Stimulated activated CD4-positive, alpha-beta T cell treated with anti-CD3 and anti-CD28 coated beads, TNF-alpha, amount 100 ng/mL, for 48 hours (primary cell): Measurements from ENCODE around the gene ERMARD.

ENCODE experiments used
- DNase-seq, 3 donors: peaks; one replicate each; pipeline ENCODE4 v3.0.0-alpha.2; 2020; ENCODE audit warnings: low read depth in 3 of 3

The ERMARD gene

DNA sequence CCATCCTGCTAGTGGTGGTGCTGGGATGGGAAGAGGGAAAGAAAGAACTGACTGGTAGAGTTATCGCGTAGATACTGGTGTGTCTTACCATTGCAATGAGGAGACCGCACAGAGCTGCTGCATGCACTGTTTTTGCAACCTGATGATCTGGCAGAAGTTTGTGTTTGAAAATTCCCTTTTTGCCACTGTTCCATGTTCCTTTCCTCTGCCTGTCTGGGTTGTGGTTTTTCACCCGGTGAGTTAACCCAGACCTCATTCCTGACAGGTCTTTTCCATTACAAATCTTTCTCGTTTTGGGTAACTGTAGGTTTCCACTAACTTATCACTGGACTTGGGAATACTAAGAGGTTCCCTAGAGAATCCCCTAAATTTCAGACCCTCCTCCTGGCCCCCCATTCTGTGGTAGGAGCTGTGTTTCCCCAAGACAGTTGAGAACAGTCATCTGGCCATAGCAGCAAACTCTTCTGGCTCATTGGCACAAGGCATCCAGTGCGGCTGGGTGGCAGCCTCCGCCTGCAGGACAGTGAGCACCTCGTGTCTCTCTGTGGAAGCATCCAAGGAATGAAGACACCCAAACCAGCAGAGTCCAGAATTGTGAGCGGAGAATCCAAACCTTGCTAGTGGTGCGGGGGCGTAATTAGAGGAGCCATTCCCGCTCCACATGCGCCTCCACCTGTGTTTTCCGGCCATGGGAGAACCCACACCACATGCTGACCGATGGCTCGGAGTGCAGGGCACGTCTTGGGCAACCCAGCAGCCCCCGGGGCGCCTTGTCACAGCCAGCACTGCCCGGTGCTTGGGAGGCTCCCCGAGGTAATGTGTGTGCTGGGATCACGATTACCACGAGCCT lies 32.8 kb downstream of the ERMARD start:
- no peak for DNase-seq

DNA sequence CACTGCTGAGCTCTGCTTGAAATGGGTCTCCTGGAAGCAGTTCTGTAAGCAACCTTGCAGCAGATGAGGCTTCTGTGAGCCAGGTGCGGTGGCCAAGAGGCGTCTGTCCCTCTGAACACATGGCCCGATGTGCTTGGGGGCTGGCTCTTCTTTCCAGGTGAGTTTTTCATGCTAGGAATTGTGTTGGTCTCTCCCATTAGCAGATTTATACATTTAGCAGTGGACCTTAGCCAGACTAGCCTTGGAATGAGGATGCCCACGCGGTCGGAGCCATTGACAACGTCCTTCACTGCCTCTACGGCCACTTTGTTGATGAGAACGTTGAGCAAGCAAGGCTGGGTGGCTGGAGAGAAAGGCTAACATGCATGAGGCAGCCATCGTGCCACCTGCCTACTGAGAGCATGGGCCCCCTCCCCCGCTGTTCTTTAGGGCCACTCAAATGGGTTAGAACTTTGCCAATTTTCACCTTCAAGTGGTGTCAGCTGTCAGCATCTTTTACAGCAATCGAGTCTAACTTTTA lies 33.5 kb downstream of the ERMARD start:
- DNase-seq = no peak

DNA sequence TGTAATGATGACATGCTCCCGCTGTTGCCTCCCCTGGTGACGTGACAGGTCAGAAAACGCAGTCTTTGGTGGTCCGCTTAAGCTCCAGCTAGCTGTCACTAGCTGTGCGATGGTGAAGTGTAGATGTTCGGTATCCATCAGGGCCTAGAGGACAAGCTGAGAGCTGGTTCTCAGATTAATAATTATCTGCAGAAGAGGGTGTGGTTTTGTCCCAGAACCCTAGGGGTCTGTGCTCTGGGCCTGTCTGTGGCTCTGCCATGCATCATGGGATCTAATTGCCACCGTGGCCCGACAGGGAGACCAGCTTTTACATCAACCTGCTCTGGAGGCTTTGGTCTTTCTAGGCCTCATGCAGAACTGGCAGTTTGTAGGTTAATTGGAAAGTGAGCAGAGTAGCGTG lies 34.1 kb downstream of the ERMARD start:
- DNase-seq = no peak

DNA sequence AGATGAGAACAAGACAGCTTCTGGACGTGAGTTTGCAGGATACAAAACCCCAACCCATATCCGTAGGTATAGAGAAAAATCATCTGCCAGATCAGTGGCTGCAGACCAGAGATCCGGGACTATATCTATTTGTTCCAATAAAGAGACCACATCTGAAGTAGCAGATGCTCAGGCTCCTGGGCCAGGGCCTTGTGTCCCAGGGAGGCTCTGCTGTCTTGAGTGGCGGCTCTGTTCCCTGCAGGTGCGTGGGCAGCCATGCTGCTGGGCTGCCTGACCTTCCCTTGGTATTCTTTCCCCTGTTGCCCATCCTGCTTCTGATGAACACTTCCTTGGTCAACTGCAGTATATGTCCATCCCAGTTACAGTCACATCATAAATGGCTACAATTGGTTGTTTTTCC lies 34.9 kb downstream of the ERMARD start:
- DNase-seq = no peak

DNA sequence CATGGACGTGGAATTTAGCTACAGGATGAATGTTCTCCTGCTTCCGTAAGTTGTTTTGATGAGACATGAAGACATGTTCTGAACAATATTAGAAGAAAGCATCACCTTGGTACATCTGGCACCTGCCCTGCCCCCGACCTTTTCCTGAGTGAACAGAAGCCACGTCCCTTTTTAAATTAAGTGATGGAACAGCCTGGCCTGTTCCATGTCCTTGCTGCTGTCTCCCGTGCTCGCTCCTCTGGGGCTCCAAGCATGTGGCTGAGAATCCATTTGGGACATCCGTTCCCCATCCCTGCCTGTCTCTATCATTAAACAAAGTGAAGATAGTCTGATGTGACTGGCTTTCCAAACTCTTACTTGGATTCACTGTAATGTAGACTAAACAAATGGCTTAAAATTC lies 36.4 kb downstream of the ERMARD start:
- no peak for DNase-seq

DNA sequence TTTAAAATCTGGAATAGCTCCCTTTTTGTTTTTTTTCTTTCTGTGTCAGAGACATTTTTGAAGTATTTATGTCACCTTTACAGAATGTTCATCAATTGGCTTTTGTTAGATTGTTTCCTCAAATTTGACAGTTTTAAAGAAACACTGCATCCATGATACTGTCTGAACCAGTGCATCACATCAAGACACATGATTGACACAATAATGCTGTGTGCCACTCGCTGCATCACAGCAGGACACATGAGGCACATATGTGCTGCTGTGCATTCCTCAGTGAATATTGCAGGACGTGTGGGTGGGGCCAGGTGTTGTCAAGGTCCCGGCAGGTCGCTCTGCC lies 37.4 kb downstream of the ERMARD start:
- DNase-seq = no peak

DNA sequence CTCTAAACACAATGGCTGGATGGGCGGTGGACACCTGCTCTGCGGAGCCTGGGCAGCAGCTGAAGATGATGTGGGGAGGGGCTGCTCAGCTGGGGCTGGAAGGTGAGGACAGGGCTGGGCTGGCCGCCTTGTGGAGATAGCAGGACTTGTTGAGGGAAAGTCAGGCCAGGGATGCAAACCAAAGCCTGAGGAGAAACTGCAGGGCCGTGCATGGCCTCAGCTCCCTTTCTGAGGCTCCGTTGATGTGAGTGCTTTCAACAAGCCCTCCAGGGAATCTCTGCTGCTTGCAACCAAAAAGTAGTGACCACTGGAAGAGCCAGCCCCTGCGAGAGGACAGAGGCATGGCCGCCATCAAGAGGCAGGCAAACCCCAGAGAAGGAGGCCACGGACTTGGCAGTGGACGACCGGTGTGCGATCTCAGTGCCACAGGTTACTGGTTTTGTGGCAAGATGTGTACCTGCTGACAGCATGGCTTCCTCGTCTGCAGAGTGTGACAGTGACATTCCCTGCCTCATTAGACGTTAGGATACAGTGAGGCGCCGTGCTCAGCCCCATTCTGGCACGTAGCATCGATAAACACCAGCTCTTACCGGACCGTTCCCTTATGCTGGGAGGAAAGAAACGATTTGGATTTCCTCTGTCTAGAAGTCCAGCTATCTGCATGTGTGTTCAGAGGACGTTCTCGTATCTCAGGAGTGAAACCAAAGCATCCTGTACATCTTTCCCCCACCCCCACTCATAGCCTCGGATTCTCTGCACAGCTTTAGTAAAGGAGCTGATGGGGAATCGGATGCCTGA lies 37.9 kb downstream of the ERMARD start:
- DNase-seq = no peak

DNA sequence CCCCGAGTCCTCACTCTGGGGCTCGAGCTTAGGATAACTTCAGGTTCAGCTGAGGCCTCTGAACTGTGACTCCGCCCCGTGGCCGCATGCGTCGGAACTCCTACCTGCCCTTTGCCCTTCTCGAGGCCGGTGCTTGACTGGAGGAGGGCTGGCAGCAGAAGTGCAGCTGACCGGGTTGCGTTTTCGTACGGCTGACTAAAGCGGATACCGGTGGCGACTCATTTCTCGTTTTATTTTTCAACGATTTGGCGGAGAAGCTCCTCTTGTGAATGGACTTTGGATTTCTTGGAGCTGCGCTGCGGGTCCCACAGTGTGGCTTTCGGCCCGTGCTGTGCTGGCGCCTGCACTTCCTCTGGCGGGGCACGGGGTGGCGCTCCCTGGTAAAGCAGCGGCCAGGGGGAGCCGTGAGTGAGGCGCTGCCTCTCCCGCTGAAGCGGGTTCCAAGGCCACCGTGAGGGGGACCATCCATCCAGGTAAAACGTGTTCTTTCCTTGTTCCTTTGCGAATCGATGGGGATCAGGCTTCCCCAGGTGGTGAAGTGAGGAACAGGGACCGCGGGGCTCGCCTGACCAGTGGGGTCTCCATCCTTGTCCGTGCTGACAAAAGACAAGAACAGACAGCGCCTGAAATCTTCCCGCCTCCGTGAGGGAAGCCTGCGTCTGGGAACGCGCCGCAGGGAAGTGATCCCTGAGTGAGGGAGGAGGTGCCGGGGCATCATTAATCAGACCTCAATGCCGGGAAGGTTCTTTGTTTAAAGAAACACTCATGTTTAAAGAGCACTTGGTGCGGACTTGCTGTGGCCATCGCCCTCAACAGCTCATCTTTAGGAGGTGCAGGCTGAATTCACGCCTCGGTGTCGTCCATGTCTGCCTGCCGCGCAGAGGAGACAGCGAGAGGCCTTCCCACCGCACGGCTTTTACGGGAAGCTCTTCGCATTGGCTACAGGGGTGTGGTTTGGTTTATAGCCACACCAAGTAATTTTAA lies 38.8 kb downstream of the ERMARD start:
- peak; percentile 47 to 68 (median 55) for DNase-seq

DNA sequence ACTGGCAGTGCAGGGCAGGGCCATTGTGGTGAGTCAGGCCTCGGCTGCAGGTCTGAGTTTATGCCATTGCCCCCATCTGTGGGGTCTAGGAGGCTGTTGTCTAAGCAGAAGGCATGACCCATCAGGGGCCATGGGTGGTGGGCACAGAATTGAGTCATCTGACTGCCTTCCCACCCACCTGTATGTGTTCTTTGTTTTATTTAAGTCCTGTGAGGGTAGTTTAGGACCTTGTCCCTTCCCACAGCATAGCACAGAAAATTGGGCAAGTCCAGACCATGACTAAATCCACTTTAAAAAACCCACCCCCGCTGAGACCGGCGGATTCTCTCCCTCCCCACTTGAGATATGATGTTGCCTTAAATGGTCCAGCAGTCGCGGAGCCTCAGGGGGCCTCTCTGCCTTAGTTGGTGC lies 40.3 kb downstream of the ERMARD start:
- no peak for DNase-seq

DNA sequence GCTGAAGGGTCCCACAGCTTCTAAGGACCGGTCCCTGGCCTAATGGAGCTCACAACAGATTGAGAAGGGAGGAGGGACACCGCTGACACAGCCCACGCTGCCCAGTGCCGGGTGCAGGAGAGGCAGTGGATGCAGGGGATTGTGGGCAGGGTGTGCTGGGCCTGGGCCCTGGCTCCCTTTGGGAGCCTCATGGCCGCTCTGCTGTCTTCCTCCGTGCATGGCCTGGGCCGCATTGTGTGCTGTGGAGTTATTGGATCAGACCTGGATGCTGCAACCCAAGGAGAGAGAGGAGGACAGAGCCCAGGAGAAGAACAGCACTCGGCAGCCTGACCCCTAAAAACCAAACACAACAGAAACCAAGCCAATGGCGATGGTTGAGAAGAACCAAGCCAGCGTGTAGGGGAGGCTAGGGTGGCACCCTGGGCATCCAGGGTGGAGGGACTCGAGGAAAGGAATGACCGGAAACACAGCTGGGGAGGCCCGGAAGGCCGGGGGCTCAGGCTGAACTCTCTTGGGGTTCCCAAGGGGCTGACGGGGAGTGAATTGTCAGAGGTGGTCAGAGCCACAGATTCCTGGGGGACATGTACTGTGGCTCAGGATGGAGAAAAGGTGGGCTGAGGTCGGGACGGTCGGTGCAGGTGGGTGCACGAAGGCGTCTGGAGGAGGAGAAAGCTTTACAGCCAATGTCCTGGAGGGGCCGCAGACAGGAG lies 41.0 kb downstream of the ERMARD start:
- DNase-seq = no peak

DNA sequence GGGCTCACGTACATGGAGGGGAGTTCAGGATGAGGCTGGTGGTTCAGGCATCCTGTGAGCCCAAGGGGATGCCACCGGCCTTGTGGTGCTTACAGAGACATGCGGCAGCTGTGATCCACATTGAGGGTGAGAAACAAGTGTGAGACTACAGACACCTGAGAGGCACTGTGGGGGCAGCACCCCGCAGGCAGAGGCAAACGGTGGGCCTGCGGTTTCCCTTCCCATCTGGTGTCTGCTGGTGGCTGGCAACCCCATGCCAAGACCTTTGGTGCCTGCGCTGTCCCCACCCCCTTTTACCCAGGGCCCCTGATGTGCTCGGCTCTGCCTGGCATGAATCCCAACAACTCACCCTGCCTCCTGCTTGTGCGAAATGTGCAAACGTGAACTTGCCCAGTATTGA lies 42.0 kb downstream of the ERMARD start:
- no peak for DNase-seq

DNA sequence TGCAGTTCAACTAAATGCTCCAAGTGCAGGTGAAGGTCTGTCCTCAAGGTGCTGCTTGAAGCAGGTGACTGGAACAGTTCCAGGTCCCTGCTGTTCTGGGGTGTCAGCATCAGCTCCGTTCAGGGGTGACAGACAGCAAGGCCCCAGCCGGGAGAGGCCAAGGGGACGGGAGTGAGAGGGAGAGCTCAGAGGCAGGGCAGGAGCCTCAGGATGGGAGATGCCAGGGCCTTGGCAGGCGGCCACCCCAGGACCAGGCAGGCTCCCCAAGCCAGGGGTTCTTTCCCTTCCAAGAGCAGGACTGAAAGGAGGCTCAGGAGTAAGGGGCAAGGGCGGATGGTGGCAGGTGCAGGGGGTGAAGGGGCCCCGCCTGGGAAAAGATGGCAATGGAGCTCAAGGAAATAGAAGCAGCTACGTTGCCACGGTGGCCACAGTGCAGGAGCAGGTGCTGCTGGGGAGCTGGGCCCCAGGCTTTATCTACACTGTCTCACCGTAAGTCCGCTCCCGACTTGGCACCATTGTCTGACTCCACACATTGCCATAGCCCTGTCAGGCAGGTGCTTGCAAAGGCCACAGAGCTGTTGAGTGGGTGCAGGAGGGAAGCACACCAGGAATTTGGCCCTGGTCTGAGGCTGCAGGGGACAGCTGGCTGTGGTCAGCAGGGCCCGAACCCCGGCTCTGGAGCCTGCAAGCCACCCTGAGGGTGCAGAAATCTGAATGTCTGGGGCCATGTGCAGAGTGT lies 43.1 kb downstream of the ERMARD start:
- DNase-seq = no peak

DNA sequence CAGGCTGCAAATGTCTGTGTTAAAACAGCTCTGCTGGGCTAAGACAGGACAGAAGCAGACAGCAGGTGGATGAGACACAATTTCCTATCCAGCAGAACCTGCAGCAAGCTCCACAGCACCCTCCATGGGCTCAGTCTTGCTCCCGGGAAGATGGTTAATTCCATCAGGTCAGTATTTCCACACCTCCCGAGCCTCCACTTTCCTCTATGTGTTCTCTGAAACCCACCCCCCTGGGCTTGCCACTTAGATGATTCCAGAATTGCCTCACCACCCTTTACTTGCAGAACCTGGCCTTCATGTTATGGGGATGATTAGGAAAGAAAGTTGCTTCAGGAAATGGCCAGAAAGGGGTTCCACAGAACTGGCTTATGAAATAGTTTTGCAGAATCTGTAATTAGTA lies 43.8 kb downstream of the ERMARD start:
- no peak for DNase-seq

DNA sequence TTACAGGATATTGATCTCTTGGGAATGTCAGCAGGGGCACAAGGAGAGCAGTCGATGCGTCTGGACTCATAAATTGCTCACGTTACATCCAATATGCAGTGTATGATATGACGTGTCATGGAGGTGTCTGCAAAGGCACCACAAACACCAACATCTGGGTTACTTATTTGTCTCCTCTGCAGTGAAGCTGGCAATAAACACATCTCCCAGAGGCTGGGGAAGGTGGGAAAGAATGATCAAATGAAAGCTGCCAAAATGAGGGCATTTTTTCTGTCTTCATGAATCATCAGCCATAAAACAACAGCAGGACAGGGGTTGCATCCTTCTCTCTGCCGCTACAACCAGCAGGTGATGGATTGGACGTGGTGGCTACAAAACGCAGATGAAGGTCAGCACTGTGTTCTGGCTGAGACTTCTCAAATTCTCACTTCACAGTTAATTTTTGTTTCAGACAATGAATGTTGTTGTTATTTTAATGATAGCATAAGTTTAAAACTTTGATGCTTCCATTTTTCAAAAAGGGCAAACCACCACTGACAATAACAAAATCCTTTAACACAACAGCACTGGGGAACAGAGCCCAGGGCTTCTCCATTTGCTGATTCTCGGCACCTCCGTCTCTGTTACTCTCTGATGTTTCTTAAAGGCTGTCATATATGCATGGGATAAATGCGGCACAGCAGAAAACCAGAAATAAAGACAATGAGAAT lies 47.5 kb downstream of the ERMARD start:
- no peak for DNase-seq

DNA sequence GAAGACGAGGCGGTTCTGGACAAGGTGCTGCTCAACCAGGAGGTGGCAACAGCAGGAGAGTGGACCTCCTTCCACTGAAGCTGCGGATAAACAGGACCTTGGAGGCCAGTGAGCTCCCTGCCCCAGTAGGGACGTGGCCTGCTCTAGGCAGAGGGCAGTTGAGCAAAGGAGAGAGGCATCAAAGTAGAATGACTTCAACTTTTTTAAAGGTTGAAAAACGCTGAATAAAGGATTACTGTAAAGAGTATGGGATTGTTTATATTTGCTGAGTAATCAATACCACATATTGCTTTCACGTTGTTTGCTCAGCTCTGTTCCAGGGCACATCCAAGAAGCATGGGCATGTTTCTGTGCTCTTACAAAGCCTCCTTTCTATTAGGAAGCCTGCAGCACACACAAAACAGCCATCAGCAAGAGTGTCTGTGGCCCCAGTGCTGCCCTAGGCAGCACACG lies 48.1 kb downstream of the ERMARD start:
- DNase-seq = no peak

DNA sequence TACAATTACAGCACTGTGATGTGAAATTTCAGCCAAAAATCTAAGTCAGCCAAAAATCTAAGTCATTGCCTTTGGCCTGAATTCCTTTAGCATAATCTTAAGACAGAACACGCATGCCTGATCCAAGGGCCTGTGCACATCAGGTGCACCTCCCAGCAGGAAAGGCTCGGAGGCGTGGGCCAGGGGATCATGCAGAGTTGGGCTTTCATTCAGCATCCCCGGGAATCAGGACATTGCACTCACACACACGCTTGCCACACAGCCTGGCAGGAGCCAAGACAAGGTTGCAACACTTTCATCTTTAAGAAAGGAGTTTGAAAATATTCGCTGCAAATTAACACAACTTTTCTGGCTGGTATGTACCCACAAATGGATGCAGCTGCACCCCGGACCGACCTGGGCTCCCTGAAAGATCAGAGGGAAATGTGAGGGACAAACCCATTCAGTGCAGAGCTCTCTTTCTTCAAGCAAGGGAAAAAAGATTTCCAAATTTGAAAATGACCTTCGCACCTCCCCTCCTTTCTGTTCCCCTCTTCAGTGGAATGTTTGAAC lies 48.8 kb downstream of the ERMARD start:
- DNase-seq = no peak

DNA sequence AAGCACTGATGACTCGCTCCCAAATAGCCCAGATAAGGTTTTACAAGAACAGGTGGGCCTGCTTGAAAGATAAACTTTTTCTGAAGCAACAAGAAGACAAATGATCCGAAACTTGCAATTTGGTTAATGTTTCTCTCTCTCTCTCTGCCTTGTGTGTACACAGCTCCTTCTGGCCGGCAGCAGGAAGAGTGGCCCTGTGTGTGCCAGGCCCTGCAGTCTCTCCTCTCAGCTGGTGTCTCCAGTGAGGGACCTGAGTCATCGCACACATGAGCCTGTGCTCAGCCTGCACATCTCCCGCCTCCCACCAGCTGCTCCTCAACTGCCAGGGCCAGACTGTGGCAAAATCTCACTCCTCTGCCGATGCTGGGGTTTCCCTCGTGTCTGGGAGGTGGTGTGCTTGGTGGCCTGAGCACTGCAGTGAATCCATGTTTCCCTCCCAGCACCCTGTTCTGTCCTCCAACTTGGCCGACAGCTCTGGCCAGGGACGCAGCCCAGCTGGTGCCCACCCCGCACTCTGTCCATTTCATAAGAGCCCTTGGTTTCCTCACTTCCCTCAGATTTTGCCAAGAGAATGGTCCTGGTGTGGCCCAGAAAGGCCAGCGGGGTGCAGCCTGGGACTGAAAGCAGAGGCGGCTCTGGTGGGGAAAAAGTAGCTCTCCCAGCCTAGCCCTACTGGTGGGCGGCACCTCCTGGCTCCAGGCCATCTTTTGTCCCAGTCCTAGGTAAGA lies 49.4 kb downstream of the ERMARD start:
- no peak for DNase-seq

DNA sequence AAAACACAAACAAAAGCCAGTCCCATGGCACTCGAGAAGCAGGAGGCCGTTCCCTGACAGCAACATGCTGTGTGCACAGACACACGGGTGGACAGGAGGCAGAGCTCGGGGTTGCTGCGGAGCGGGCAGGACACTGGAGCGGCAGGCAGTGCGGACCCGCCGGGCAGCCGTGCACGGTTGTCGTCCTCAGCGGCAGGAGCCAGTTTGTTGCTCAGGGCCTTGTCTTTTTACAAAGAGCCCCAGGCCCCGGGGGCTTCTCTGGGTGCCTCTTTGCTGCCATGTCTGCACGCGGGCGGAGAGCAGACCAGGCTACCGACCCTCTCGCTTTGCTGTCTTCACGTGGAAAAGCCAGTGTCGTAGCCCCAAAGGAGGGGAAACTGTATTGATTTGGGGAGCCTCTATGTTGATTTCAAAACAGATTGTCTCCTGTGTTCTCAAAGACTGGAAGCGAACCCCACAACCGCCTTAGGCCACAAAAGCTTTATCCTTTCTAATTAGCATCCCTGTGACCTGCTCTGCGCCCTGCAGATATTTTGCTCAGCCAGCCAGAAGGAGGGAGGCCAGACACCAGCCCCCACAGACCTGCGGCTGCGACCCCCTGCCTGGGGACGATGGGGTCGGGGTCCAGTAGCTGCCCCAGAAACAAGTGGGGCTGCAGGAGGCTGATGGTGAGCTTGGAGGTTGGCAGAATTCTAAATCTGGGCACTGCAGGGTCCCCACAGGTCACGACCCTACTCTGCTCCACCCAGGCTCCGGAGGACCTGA lies 50.2 kb downstream of the ERMARD start:
- no peak for DNase-seq
